ENCODE results near the gene PAPSS2.

GRCh38 chr10:87694011-87694794 lies 34.5 kb downstream of the PAPSS2 start:
- TF ChIP-seq, protein P1, sequence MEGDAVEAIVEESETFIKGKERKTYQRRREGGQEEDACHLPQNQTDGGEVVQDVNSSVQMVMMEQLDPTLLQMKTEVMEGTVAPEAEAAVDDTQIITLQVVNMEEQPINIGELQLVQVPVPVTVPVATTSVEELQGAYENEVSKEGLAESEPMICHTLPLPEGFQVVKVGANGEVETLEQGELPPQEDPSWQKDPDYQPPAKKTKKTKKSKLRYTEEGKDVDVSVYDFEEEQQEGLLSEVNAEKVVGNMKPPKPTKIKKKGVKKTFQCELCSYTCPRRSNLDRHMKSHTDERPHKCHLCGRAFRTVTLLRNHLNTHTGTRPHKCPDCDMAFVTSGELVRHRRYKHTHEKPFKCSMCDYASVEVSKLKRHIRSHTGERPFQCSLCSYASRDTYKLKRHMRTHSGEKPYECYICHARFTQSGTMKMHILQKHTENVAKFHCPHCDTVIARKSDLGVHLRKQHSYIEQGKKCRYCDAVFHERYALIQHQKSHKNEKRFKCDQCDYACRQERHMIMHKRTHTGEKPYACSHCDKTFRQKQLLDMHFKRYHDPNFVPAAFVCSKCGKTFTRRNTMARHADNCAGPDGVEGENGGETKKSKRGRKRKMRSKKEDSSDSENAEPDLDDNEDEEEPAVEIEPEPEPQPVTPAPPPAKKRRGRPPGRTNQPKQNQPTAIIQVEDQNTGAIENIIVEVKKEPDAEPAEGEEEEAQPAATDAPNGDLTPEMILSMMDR (conservative IDR thresholded peaks at IDR 0.05), result no peak
- no peak for TF ChIP-seq ZFX (IDR thresholded peaks at IDR 0.05)
